Measurements from ENCODE around the gene MARK3. TPM values are rescaled to one million over a fixed set of nuclear protein-coding genes. Genes with fewer than 3 reads are reported as not detected.

Gene MARK3
- total RNA-seq, 1 experiment from 2014 or later, result 72.5 TPM

- H2AFZ ChIP-seq (ENCODE audit: low read depth, low read length, poor library complexity, severe bottlenecking), result no peak overlapping the region
- H3K4me1 ChIP-seq (ENCODE audit: control insufficient read depth in 1 of 2, insufficient read depth in 2 of 2, low read length in 2 of 2), result peaks cover 34 to 54% of the 10 kb centered on the region in 2 experiments
- no peaks in the 10 kb centered on the region for H3K9me2 ChIP-seq (ENCODE audit: insufficient read depth)
- no TSS peak for BruUV-seq (replicated peaks)
- TF ChIP-seq ATF3 (IDR thresholded peaks at IDR 0.05) (no peak), RAD21 (IDR thresholded peaks at IDR 0.05; ENCODE audit: low read depth) (no peak), POLR2AphosphoS5 (IDR thresholded peaks at IDR 0.05; ENCODE audit: low read depth, low read length) (no peak), CTCF (IDR thresholded peaks at IDR 0.05 in 2 of 3, conservative IDR thresholded peaks at IDR 0.05 in 1 of 3; ENCODE audit: borderline replicate concordance in 1 of 3, insufficient read depth in 1 of 3, low read depth in 2 of 3, low read length in 2 of 3) (no peak), CEBPB (IDR thresholded peaks at IDR 0.05; ENCODE audit: low read depth) (no peak), ZBTB33 (IDR thresholded peaks at IDR 0.05; ENCODE audit: extremely low read depth, insufficient replicate concordance, low read length) (no peak), REST (IDR thresholded peaks at IDR 0.05; ENCODE audit: low read depth) (no peak), EZH2phosphoT487 (IDR thresholded peaks at IDR 0.05; ENCODE audit: borderline replicate concordance) (no peak)
- ChIA-PET CTCF (interaction anchor here (1.1 to 2.1 kb wide), 4 partner anchors 11 to 22 kb away, joined by 3 to 12 read pairs (median 7); partner anchors contain the start of gene TRMT61A), POLR2A (interaction anchor here (1.2 to 1.3 kb wide), 2 partner anchors 12 to 20 kb away, joined by 4 to 6 read pairs; partner anchors contain the start of gene TRMT61A), RAD21 (ENCODE audit: low non-redundant PET in 1 of 2, low total read pairs in 2 of 2, uncharacterized antibody in 2 of 2, unreplicated experiment in 2 of 2) (no interaction called here)
- peak overlapping the region in 1 of 2 experiments; percentile 34; a peak in 2 of 4 replicates for H3K4me3 ChIP-seq (replicated peaks in 1 of 2; ENCODE audit: low read depth in 1 of 2, low read length in 2 of 2)
- H3K79me2 ChIP-seq (ENCODE audit: insufficient read depth, low read length), result no peaks in the 10 kb centered on the region
- peak overlapping the region; percentile 58; the same call in 1 of the 2 replicates for H3K27ac ChIP-seq (ENCODE audit: low read depth, low read length)
- no peaks in the 10 kb centered on the region for H3K36me3 ChIP-seq (ENCODE audit: control insufficient read depth in 1 of 2, insufficient read depth in 2 of 2, low read length in 2 of 2)
- H3K9ac ChIP-seq (ENCODE audit: low read length), result peak overlapping the region; percentile 50
- DNase-seq (ENCODE audit: low read depth, low spot score) (no peak), ATAC-seq (peak; percentile 12)
- no peaks in the 10 kb centered on the region for H3K9me3 ChIP-seq (ENCODE audit: control insufficient read depth in 1 of 2, insufficient read depth in 1 of 2, low read depth in 1 of 2, low read length in 2 of 2)
- no peaks in the 10 kb centered on the region for H4K20me1 ChIP-seq (ENCODE audit: insufficient read depth)
- intact Hi-C loops (cut with micrococcal nuclease), result no loop called here
- H3K27me3 ChIP-seq (ENCODE audit: insufficient read depth, low read length), result no peaks in the 10 kb centered on the region
- H3K4me2 ChIP-seq (ENCODE audit: low read length), result peak overlapping the region; percentile 77
These were observed 155.8 kb downstream of the MARK3 start for GRCh38 chr14:103540821-103541708.
